Mesothelial cell of epicardium (in vitro differentiated cells): Measurements from ENCODE around the gene DHRS3. TPM values are rescaled to one million over a fixed set of nuclear protein-coding genes. Genes with fewer than 3 reads are reported as not detected.

ENCODE experiments used
- DNase-seq, 2 experiments: peaks; one replicate each; pipeline ENCODE4 v3.0.0; 2021; ENCODE audit warnings: low spot score in 2 of 2; ENCODE audit not compliant: unreplicated experiment in 2 of 2
- H3K27ac Mint-ChIP-seq: 2 replicates; pipeline ENCODE4 v1.8.0; 2021; ENCODE audit warnings: mixed read lengths
- H3K27me3 Mint-ChIP-seq: 2 replicates; pipeline ENCODE4 v1.8.0; 2021; ENCODE audit warnings: low read depth, mixed read lengths
- H3K36me3 Mint-ChIP-seq: 2 replicates; pipeline ENCODE4 v1.8.0; 2021; ENCODE audit warnings: mixed read lengths
- H3K4me1 Mint-ChIP-seq: 2 replicates; pipeline ENCODE4 v1.8.0; 2021; ENCODE audit warnings: mixed read lengths
- H3K4me3 Mint-ChIP-seq: 2 replicates; pipeline ENCODE4 v1.8.0; 2021; ENCODE audit warnings: mild to moderate bottlenecking, moderate library complexity, mixed read lengths
- H3K9me3 Mint-ChIP-seq: 2 replicates; pipeline ENCODE4 v1.8.0; 2021; ENCODE audit warnings: mixed read lengths
- CTCF ChIP-seq: fragments of 200-600 bp; sonication (generic); IDR thresholded peaks from one replicate; pipeline ENCODE4 v1.5.0; 2021; ENCODE audit warnings: antibody characterized with exemption; ENCODE audit not compliant: unreplicated experiment
- total RNA-seq: library from RNA; stranded (reverse); gene quantifications from 3 replicates; pipeline ENCODE4 v1.2.1, GENCODE V29; 2021

Gene DHRS3
- total RNA-seq, 1 donor from 2014 or later = 1,086 TPM

- H3K4me3 Mint-ChIP-seq = no peak within 1 kb of the TSS
- H3K27ac Mint-ChIP-seq = no peak within 1 kb of the TSS
- peaks cover 31% of the 10 kb centered on the region for H3K9me3 Mint-ChIP-seq
- no peak for DNase-seq
- peaks cover under 1% of the 10 kb centered on the region for H3K4me1 Mint-ChIP-seq
- H3K36me3 Mint-ChIP-seq = peaks cover 8% of the 10 kb centered on the region
- no peak for TF ChIP-seq CTCF
- peaks cover 14% of the 10 kb centered on the region for H3K27me3 Mint-ChIP-seq
These were observed 25.8 kb upstream of the DHRS3 start, which contains the start of gene AADACL4 for GRCh38 chr1:12643785-12644184. Gene AADACL4 (plus strand): TSS chr1:12644085. CDS start chr1:12644547, 462 bp downstream.

DNA sequence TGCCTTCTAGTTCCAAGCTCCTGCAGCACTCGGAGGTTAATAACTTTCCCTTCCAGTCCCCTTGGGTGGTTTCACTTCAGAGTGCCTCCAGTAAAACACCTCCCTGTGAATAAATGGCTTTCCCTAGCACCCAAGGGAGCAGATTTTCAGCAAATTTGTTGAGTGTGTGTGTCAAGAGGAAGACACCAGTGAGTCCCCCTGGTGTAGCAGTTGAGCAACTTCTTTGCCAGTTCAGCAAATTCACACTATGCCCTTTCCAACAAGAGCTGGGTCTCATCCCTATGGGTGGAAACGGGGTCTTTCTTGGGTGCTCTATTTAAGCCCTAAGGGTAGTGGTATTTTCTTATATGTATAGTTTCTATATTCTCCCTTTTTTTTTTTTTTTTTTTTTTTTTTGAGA, 25.1 kb upstream of the DHRS3 start:
- no peak for DNase-seq
- Mint-ChIP-seq H3K9me3 (peaks cover 31% of the 10 kb centered on the region), H3K27me3 (peaks cover 14% of the 10 kb centered on the region), H3K4me3 (no peak overlapping the region), H3K27ac (no peak overlapping the region), H3K36me3 (peaks cover 8% of the 10 kb centered on the region), H3K4me1 (no peaks in the 10 kb centered on the region)
- no peak for TF ChIP-seq CTCF

GRCh38 chr1:12640958-12641272, 22.9 kb upstream of the DHRS3 start:
- Mint-ChIP-seq H3K27me3 (peaks cover 8% of the 10 kb centered on the region), H3K9me3 (peaks cover 33% of the 10 kb centered on the region), H3K36me3 (peaks cover 8% of the 10 kb centered on the region), H3K4me1 (peaks cover 7% of the 10 kb centered on the region), H3K27ac (no peak overlapping the region), H3K4me3 (no peak overlapping the region)
- DNase-seq = no peak
- TF ChIP-seq CTCF = no peak

GRCh38 chr1:12640237-12640957, 22.4 kb upstream of the DHRS3 start:
- Mint-ChIP-seq H3K36me3 (peaks cover 8% of the 10 kb centered on the region), H3K27ac (no peak overlapping the region), H3K4me1 (peaks cover 7% of the 10 kb centered on the region), H3K4me3 (no peak overlapping the region), H3K9me3 (peaks cover 33% of the 10 kb centered on the region), H3K27me3 (peaks cover 8% of the 10 kb centered on the region)
- TF ChIP-seq CTCF = no peak
- no peak for DNase-seq

DNA sequence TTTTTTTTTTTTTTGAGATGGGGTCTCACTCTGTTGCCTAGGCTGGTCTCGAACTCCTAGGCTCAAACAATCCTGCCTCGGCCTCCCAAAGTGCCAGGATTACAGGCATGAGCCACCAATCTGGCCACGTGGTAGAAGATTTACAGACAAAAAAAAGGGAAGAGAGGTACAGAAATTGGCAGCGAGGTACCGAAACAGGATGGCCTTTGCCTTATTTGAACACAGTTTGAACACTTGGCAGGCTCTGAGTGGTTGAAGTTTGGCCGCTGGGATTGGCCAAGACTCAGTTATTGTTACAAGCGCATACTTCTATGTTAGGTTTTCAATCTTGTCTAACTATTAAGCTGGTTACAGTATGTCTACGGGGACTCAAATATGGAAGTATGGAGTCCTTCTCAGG, 19.7 kb upstream of the DHRS3 start:
- no peak overlapping the region for H3K27ac Mint-ChIP-seq
- H3K36me3 Mint-ChIP-seq = peaks cover 6% of the 10 kb centered on the region
- peaks cover 10% of the 10 kb centered on the region for H3K4me1 Mint-ChIP-seq
- no peak overlapping the region for H3K4me3 Mint-ChIP-seq
- no peak for TF ChIP-seq CTCF
- H3K27me3 Mint-ChIP-seq = no peaks in the 10 kb centered on the region
- DNase-seq = no peak
- H3K9me3 Mint-ChIP-seq = peaks cover 39% of the 10 kb centered on the region
